Neuronal stem cell (in vitro differentiated cells): ENCODE results near the gene CTSS.

ENCODE experiments used
- DNase-seq: peaks from one replicate; pipeline ENCODE4 v3.0.0-alpha.2; 2013; ENCODE audit warnings: low spot score
- H2AFZ ChIP-seq: one replicate; pipeline ENCODE4 v1.6.1; 2013; ENCODE audit warnings: mild to moderate bottlenecking, low read length, inconsistent platforms
- H2AK5ac ChIP-seq: 2 replicates; pipeline ENCODE4 v1.6.1; 2013; ENCODE audit warnings: low read depth, mild to moderate bottlenecking, inconsistent platforms, low read length, moderate library complexity, mixed read lengths
- H2BK120ac ChIP-seq: 2 replicates; pipeline ENCODE4 v1.6.1; 2013; ENCODE audit warnings: low read depth, mild to moderate bottlenecking, inconsistent platforms, low read length, moderate library complexity, mixed read lengths
- H2BK12ac ChIP-seq: one replicate; pipeline ENCODE4 v1.6.1; 2013; ENCODE audit warnings: low read length, inconsistent platforms
- H2BK15ac ChIP-seq: 2 replicates; pipeline ENCODE4 v1.6.1; 2013; ENCODE audit warnings: mild to moderate bottlenecking, low read length, inconsistent platforms, mixed read lengths
- H2BK5ac ChIP-seq: one replicate; pipeline ENCODE4 v1.6.1; 2013; ENCODE audit warnings: inconsistent platforms, mild to moderate bottlenecking, low read length, moderate library complexity
- H3K14ac ChIP-seq: one replicate; pipeline ENCODE4 v1.6.1; 2013; ENCODE audit warnings: low read length, inconsistent platforms
- H3K18ac ChIP-seq: 2 replicates; pipeline ENCODE4 v1.6.1; 2013; ENCODE audit warnings: low read length, inconsistent platforms
- H3K23ac ChIP-seq: 2 replicates; pipeline ENCODE4 v1.6.1; 2013; ENCODE audit warnings: low read depth, mild to moderate bottlenecking, mixed read lengths, low read length, inconsistent platforms; ENCODE audit not compliant: poor library complexity
- H3K27ac ChIP-seq: replicated peaks from 3 replicates; pipeline ENCODE4 v1.5.1; 2013; ENCODE audit warnings: low read length, inconsistent platforms
- H3K27me3 ChIP-seq, 3 experiments: 2 replicates each; pipeline ENCODE4 v1.6.1; 2013; ENCODE audit warnings: low read length in 3 of 3, mild to moderate bottlenecking in 2 of 3, inconsistent platforms in 1 of 3, low read depth in 1 of 3, mixed read lengths in 1 of 3, moderate library complexity in 1 of 3; ENCODE audit not compliant: control insufficient read depth in 3 of 3, insufficient read depth in 3 of 3
- H3K36me3 ChIP-seq, 2 donors: replicated peaks in 1 of 2; 2 replicates each; pipeline ENCODE4 v1.6.1; 2013; ENCODE audit warnings: low read length in 2 of 2; ENCODE audit not compliant: control insufficient read depth in 2 of 2, insufficient read depth in 2 of 2
- H3K4ac ChIP-seq: 2 replicates; pipeline ENCODE4 v1.6.1; 2013; ENCODE audit warnings: inconsistent platforms, mild to moderate bottlenecking, low read length, moderate library complexity
- H3K4me1 ChIP-seq, 2 donors: 1 replicate in 1 of 2; 2 replicates in 1 of 2; pipeline ENCODE4 v1.6.1; 2013; ENCODE audit warnings: low read length in 2 of 2, low read depth in 1 of 2; ENCODE audit not compliant: control insufficient read depth in 2 of 2, insufficient read depth in 1 of 2
- H3K4me2 ChIP-seq: one replicate; pipeline ENCODE4 v1.6.1; 2013; ENCODE audit warnings: mild to moderate bottlenecking, low read length, inconsistent platforms; ENCODE audit not compliant: insufficient read depth, poor library complexity, severe bottlenecking
- H3K4me3 ChIP-seq, 2 donors: 2 replicates each; pipeline ENCODE4 v1.5.1; 2013; ENCODE audit warnings: low read length in 2 of 2, mild to moderate bottlenecking in 2 of 2, inconsistent platforms in 1 of 2, moderate library complexity in 1 of 2
- H3K79me1 ChIP-seq: one replicate; pipeline ENCODE4 v1.6.1; 2013; ENCODE audit warnings: low read depth, mild to moderate bottlenecking, inconsistent platforms, low read length, moderate library complexity
- H3K9ac ChIP-seq: one replicate; pipeline ENCODE4 v1.6.1; 2013; ENCODE audit warnings: mild to moderate bottlenecking, low read depth, low read length, inconsistent platforms; ENCODE audit not compliant: poor library complexity
- H3K9me3 ChIP-seq, 2 donors: replicated peaks in 1 of 2; 2 replicates each; pipeline versions ENCODE3 to v1.6.1; 2013; ENCODE audit warnings: low read length in 2 of 2, mild to moderate bottlenecking in 2 of 2, inconsistent platforms in 1 of 2, low read depth in 1 of 2, mixed read lengths in 1 of 2, moderate library complexity in 1 of 2; ENCODE audit not compliant: control insufficient read depth in 2 of 2, insufficient read depth in 1 of 2
- H4K8ac ChIP-seq: one replicate; pipeline ENCODE4 v1.6.1; 2013; ENCODE audit warnings: low read depth, mild to moderate bottlenecking, inconsistent platforms, low read length, moderate library complexity
- H4K91ac ChIP-seq: one replicate; pipeline ENCODE4 v1.6.1; 2013; ENCODE audit warnings: low read length, low read depth, mild to moderate bottlenecking, inconsistent platforms; ENCODE audit not compliant: poor library complexity
- WGBS, 2 donors: extraction: QIAGEN DNeasy Blood & Tissue Kit; methylation state at CpG; one replicate each; pipeline ENCODE4 v1.1.7; 2013; ENCODE audit warnings: missing lambda C conversion rate in 2 of 2, mixed read lengths in 1 of 2; ENCODE audit not compliant: insufficient read length in 2 of 2, insufficient replicate concordance in 1 of 2; ENCODE audit errors: extremely low coverage in 2 of 2; 5-methylcytosine and 5-hydroxymethylcytosine counted together

The CTSS gene

DNA sequence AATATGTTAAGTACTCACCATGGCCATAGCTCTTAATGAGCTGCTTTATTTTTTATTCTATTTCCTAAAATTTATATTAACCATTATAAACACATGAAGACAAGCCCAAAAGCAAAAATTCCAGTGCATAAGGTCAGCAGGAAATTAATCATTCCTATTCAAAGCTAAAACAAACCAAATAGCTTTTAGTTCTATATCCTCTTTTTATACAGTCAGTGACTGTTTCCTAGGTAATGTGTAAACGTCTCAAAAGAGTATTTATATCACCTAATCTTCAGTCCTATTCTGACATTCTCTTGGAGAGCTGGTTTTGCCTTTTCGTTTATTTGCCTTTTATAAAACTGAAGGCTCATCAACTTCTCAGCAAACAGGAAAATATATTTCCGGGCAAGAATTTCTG lies 72.9 kb downstream of the CTSS start:
- no peak overlapping the region for H2AFZ ChIP-seq
- H2BK120ac ChIP-seq = no peak overlapping the region
- WGBS, 2 donors = no CpG with 5 or more reads among the region's 3 CpGs
- no peak overlapping the region for H2AK5ac ChIP-seq
- H2BK5ac ChIP-seq = no peak overlapping the region
- H3K4me3 ChIP-seq = no peak overlapping the region
- no peak overlapping the region for H2BK12ac ChIP-seq
- H2BK15ac ChIP-seq = no peak overlapping the region
- H3K36me3 ChIP-seq = peaks cover 1 to 61% of the 10 kb centered on the region in 2 donors
- no peak overlapping the region for H4K8ac ChIP-seq
- no peak overlapping the region for H3K4ac ChIP-seq
- H3K27ac ChIP-seq = no peak overlapping the region
- no peak overlapping the region for H3K9ac ChIP-seq
- peaks cover 0 to 6% of the 10 kb centered on the region in 2 donors for H3K4me1 ChIP-seq
- no peak for DNase-seq
- no peaks in the 10 kb centered on the region for H3K79me1 ChIP-seq
- H3K23ac ChIP-seq = no peak overlapping the region
- no peaks in the 10 kb centered on the region for H3K27me3 ChIP-seq
- H3K4me2 ChIP-seq = no peak overlapping the region
- no peak overlapping the region for H4K91ac ChIP-seq
- no peak overlapping the region for H3K14ac ChIP-seq
- H3K9me3 ChIP-seq = no peaks in the 10 kb centered on the region
- no peak overlapping the region for H3K18ac ChIP-seq

DNA sequence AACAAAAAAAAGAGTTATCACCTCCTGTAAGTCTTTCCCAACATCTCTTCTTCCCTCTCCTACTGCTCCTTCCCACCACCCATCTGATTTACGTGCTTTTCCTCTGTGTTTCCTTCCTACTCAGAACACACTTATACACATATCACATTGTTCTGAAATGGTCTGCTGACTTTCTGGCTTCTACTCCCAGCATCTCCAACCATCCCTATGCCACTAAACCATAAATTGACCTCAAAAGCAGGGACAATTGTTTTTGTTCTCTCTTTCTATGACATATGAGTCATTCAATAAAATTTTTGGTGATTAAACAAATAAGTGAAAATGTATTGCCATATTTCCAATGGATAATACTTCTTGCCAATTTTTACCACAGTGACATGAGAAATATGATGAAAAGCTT lies 76.8 kb downstream of the CTSS start:
- Histone ChIP-seq H3K23ac (no peak overlapping the region), H3K4ac (no peak overlapping the region), H3K4me1 (no peaks in the 10 kb centered on the region), H3K27me3 (no peaks in the 10 kb centered on the region), H3K14ac (no peak overlapping the region), H3K27ac (no peak overlapping the region), H2BK5ac (no peak overlapping the region), H3K4me2 (no peak overlapping the region), H2AFZ (no peak overlapping the region), H3K36me3 (peaks cover 1 to 64% of the 10 kb centered on the region in 2 donors), H2BK12ac (no peak overlapping the region), H3K79me1 (no peaks in the 10 kb centered on the region), H3K4me3 (no peak overlapping the region), H2BK120ac (no peak overlapping the region), H4K91ac (no peak overlapping the region), H2AK5ac (no peak overlapping the region), H3K9ac (no peak overlapping the region), H4K8ac (no peak overlapping the region), H3K18ac (no peak overlapping the region), H2BK15ac (no peak overlapping the region), H3K9me3 (no peaks in the 10 kb centered on the region)
- no CpG with 5 or more reads among the region's 1 CpG for WGBS, 2 donors
- no peak for DNase-seq

DNA sequence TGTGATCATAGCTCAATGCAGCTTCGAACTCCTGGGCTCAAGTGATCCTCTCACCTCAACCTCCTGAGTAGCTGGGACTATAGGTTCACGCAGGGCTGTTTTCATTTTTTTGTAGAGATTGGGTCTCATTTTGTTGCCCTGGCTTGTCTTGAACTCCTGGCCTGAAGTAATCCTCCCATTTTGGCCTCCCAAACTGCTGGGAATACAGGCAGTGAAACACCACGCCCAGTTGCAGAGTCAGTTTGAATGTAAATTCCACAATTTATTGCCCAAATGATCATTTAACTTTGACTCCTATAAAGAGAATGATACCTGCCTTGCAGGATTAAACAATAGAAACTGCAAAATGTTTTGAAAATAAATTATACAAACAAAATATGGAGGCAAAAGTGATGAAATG lies 79.3 kb downstream of the CTSS start:
- Histone ChIP-seq H2BK15ac (no peak overlapping the region), H3K27ac (no peak overlapping the region), H4K8ac (no peak overlapping the region), H2AFZ (no peak overlapping the region), H2BK120ac (no peak overlapping the region), H3K4me2 (no peak overlapping the region), H3K79me1 (no peaks in the 10 kb centered on the region), H3K9ac (no peak overlapping the region), H3K9me3 (no peaks in the 10 kb centered on the region), H3K23ac (no peak overlapping the region), H3K27me3 (no peaks in the 10 kb centered on the region), H2BK5ac (no peak overlapping the region), H4K91ac (no peak overlapping the region), H3K18ac (no peak overlapping the region), H3K4me1 (no peaks in the 10 kb centered on the region), H3K36me3 (peaks cover 1 to 49% of the 10 kb centered on the region in 2 donors), H3K14ac (no peak overlapping the region), H2BK12ac (no peak overlapping the region), H3K4me3 (no peak overlapping the region), H2AK5ac (no peak overlapping the region), H3K4ac (no peak overlapping the region)
- no CpG with 5 or more reads among the region's 3 CpGs for WGBS, 2 donors
- DNase-seq = no peak

DNA sequence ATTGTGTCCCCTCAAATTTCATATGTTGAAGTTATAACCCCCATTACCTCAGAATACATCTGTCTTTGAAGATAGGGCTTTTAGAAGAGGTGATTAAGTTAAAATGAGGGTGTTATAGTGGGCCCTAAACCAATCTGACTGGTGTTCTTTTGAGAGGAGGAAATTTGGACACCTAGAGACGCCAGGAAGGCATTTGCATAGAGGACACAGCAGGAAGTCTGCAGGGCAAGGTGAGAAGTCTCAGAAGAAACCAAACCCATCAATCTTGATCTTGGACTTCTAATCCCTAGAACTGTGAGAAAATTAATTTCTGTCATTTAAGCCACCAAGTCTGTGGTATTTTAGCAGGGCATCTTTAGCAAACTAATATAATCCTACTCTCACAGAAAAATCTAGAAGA lies 81.7 kb downstream of the CTSS start:
- Histone ChIP-seq H2AK5ac (no peak overlapping the region), H3K4me2 (no peak overlapping the region), H3K18ac (no peak overlapping the region), H2BK5ac (no peak overlapping the region), H2AFZ (no peak overlapping the region), H3K27ac (no peak overlapping the region), H3K4me3 (no peak overlapping the region), H3K9me3 (no peaks in the 10 kb centered on the region), H3K9ac (no peak overlapping the region), H3K36me3 (peaks cover 1 to 38% of the 10 kb centered on the region in 2 donors), H4K8ac (no peak overlapping the region), H4K91ac (no peak overlapping the region), H2BK15ac (no peak overlapping the region), H2BK12ac (no peak overlapping the region), H3K27me3 (no peaks in the 10 kb centered on the region), H3K4ac (no peak overlapping the region), H3K14ac (no peak overlapping the region), H3K23ac (no peak overlapping the region), H2BK120ac (no peak overlapping the region), H3K79me1 (no peaks in the 10 kb centered on the region), H3K4me1 (no peaks in the 10 kb centered on the region)
- no CpG with 5 or more reads among the region's 1 CpG for WGBS, 2 donors
- no peak for DNase-seq
